Measurements from ENCODE around the gene HHATL. TPM values are rescaled to one million over a fixed set of nuclear protein-coding genes. Genes with fewer than 3 reads are reported as not detected.

Gene HHATL
- total RNA-seq, 2 donors from 2014 or later, result 1.9 to 5.5 TPM

- H3K36me3 ChIP-seq, result no peaks in the 10 kb centered on the region
- H3K9me3 ChIP-seq, result no peaks in the 10 kb centered on the region
- H3K4me1 ChIP-seq (replicated peaks), result no peaks in the 10 kb centered on the region
- DNase-seq (ENCODE audit: low spot score), result no peak
- intact Hi-C loops (cut with DNase I), result no loop called here
- no peaks in the 10 kb centered on the region for H3K27me3 ChIP-seq (replicated peaks; ENCODE audit: insufficient read depth)
- H3K4me3 ChIP-seq, result no peak overlapping the region
- H3K27ac ChIP-seq, result no peak overlapping the region
- 88% methylated on average over 17 of the region's 17 CpGs for WGBS
- TF ChIP-seq POLR2A (IDR thresholded peaks at IDR 0.05) (no peak), POLR2AphosphoS5 (IDR thresholded peaks at IDR 0.05) (no peak)
- TF ChIP-seq, protein P1, sequence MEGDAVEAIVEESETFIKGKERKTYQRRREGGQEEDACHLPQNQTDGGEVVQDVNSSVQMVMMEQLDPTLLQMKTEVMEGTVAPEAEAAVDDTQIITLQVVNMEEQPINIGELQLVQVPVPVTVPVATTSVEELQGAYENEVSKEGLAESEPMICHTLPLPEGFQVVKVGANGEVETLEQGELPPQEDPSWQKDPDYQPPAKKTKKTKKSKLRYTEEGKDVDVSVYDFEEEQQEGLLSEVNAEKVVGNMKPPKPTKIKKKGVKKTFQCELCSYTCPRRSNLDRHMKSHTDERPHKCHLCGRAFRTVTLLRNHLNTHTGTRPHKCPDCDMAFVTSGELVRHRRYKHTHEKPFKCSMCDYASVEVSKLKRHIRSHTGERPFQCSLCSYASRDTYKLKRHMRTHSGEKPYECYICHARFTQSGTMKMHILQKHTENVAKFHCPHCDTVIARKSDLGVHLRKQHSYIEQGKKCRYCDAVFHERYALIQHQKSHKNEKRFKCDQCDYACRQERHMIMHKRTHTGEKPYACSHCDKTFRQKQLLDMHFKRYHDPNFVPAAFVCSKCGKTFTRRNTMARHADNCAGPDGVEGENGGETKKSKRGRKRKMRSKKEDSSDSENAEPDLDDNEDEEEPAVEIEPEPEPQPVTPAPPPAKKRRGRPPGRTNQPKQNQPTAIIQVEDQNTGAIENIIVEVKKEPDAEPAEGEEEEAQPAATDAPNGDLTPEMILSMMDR (IDR thresholded peaks at IDR 0.05), result no peak
Observed at GRCh38 chr3:42692667-42693529, 9.7 kb downstream of the HHATL start.

DNA sequence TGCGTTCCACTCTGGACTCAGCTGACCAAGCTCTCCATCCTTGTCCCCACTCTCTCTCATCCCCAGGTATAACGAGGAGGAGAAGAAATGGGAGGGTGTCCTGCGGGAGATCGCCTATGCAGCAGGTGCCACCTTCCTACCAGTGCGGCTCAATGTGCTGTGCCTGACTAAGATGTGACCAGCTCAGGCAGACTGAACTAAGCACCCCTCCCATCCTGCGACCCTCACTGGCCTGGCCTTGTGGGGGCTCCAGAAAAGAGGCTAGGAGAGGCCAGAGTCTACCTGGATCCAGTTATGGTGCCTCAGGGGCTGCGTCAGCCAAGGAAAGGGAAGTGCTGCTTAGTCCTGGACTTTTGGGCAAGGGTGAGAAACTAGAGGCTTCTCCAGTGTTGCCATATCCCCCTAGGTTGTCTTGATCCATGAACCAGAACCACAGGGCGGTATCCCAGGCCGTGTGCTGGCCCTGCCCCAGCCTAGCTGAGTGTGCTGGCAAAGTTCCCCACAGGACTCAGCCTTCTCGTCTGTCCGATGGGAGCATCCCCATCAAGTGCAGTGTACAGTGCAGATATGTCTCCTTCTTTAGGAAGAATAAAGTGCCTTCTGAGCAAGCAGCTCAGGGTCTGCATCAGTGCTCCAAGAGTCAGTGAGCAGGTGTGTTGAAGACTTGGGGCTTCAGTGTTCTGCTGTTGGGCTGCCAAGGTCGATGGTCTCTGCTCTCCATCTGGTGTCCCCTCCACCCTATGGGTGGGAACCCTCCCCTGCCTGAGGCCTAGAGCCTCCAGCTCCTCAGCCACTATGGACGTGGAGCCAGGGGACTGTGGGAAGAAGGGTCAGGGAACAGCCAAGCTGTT, 10.6 kb downstream of the HHATL start:
- 88% methylated on average over 12 of the region's 13 CpGs for WGBS
- Histone ChIP-seq H3K36me3 (no peaks in the 10 kb centered on the region), H3K27ac (no peak overlapping the region), H3K4me3 (no peak overlapping the region), H3K9me3 (no peaks in the 10 kb centered on the region), H3K27me3 (replicated peaks; ENCODE audit: insufficient read depth) (no peaks in the 10 kb centered on the region), H3K4me1 (replicated peaks) (no peaks in the 10 kb centered on the region)
- intact Hi-C loops (cut with DNase I), result no loop called here
- TF ChIP-seq, protein P1 (IDR thresholded peaks at IDR 0.05), result no peak
- TF ChIP-seq POLR2AphosphoS5 (IDR thresholded peaks at IDR 0.05) (no peak), POLR2A (IDR thresholded peaks at IDR 0.05) (no peak)
- DNase-seq (ENCODE audit: low spot score), result no peak

DNA sequence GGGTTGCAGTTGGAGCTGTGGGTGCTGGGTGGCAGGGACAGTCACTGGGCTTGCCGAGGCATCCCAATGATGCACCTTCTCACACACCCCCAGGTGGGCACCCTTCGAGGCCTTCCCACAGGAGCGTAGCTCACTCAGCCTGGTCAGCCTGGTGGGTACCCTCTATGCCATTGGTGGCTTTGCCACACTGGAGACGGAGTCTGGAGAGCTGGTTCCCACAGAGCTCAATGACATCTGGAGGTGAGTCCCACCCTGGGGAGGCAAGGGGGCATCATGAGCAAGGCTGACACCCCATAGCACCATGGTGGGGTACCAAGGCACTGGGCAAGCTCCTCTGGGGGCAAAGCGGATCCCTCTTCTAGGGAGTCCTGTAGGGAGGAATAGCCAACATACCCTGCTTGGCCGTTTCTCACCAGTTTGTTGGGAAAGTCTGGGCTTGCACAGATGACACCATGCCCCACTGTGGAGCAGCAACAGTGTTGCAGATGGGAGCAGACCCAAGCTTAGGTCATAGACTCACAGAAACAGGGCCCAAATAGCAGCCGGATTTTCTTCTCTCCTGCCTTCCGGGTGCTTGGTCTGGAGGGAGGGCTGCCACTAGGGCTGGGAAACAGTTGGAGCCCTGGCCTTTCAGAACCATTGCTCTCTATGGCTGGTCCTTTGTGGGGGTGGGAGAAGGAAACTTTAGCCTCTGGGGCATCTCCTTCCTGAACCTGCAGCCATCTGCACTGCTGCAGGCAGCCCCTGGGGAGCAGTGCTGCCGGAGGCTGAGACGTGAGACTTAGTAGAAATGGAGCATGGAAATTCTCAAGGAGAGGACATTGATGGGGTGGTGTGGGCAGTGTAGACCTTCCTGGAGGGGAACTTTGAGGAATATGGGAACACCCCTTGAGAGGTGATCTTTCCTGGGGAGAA, 11.6 kb downstream of the HHATL start:
- no peak overlapping the region for H3K4me3 ChIP-seq
- H3K27ac ChIP-seq, result no peak overlapping the region
- peaks cover 2% of the 10 kb centered on the region for H3K27me3 ChIP-seq (replicated peaks; ENCODE audit: insufficient read depth)
- no peak for DNase-seq (ENCODE audit: low spot score)
- WGBS, result 79% methylated on average over 10 of the region's 10 CpGs
- TF ChIP-seq POLR2A (IDR thresholded peaks at IDR 0.05) (no peak), POLR2AphosphoS5 (IDR thresholded peaks at IDR 0.05) (no peak)
- TF ChIP-seq, protein P1 (IDR thresholded peaks at IDR 0.05), result no peak
- H3K4me1 ChIP-seq (replicated peaks), result no peaks in the 10 kb centered on the region
- no peaks in the 10 kb centered on the region for H3K9me3 ChIP-seq
- no peaks in the 10 kb centered on the region for H3K36me3 ChIP-seq
- intact Hi-C loops (cut with DNase I), result no loop called here

DNA sequence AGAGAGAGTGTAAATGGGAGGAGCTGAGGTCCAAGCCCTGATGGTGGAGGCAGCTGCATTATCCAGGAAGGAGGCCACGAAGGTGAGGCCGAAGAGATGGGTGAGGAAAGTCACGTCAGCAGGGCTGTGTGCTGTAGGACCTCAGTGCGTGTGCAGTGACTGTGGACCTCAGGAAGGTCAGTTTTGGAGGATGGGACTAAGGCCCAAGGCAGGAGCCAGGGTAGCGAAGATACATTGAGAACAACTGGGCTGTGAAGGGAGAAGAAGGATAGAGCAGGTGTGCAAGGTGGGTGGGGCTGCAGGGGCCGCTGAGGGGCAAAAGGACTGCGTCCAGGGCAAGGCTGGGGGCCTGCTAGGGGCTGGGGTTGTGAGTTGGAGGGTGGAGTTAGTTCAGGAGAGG, 12.4 kb downstream of the HHATL start:
- Histone ChIP-seq H3K4me3 (no peak overlapping the region), H3K4me1 (replicated peaks) (no peaks in the 10 kb centered on the region), H3K9me3 (no peaks in the 10 kb centered on the region), H3K27ac (no peak overlapping the region), H3K27me3 (replicated peaks; ENCODE audit: insufficient read depth) (peaks cover 3% of the 10 kb centered on the region), H3K36me3 (no peaks in the 10 kb centered on the region)
- 84% methylated on average over 7 of the region's 7 CpGs for WGBS
- intact Hi-C loops (cut with DNase I), result no loop called here
- DNase-seq (ENCODE audit: low spot score), result no peak
- no peak for TF ChIP-seq POLR2A (IDR thresholded peaks at IDR 0.05)
- no peak for TF ChIP-seq POLR2AphosphoS5 (IDR thresholded peaks at IDR 0.05)
- TF ChIP-seq, protein P1 (IDR thresholded peaks at IDR 0.05), result no peak
